ENCODE measurements around the gene GCFC2. TPM values are rescaled to one million over a fixed set of nuclear protein-coding genes. Genes with fewer than 3 reads are reported as not detected.

The GCFC2 gene
- total RNA-seq (2022) = 22.5 and 26.4 TPM in 2 replicates
- Bru-seq, nascent RNA = percentile 78 among the genes with signal in this experiment
- BruChase-seq, experiment 1, labeled RNA remaining after a 2-hour chase = percentile 76 among the genes with signal in this experiment
- percentile 72 among the genes with signal in this experiment for BruChase-seq, experiment 2, labeled RNA remaining after a 6-hour chase
- long read RNA-seq, full-length matches to known transcripts = 34 of 84 reads
- long read RNA-seq, partial matches to known transcripts = 4 of 84 reads
- long read RNA-seq, other reads (novel, unspliced or antisense) = 46 of 84 reads

DNA sequence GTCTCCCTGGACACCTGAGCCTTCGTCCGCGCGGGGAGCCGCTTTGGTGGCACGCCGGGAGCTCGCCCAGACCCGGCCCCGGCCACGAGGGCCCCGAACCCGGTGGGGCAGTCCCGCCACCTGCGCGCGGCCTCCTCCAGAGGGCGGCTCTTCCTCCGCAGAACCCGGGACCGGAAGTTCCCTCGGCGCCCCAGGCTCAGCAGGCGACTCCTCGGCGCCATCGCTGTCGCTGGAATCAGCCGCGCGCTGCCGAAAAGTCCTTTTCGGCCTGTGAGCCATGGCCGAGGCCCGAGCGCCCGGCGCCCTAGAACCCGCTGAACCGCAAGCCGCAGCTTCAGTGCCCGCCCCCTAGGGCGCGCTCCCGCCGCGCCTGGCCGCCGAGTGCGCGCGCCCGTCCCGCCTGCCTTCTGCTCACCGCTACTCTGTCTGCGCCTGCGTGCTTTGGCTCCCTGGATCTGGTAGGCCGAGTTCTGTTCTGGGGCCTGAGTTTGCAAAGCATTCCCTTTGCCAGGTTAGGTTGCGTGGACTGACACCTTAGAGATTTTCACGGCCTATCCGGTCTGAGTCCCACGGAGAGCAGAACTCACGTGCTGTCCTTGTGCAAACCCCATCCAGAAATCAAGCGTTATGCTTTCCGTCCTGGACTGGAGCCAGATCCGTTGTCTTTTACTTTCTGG lies at the start of gene GCFC2:
Gene GCFC2, minus strand, starts transcription at position 339 of the 677 bp plus-strand sequence. Its CDS starts 60 bp downstream, at position 279.
- TF ChIP-seq, protein P1, sequence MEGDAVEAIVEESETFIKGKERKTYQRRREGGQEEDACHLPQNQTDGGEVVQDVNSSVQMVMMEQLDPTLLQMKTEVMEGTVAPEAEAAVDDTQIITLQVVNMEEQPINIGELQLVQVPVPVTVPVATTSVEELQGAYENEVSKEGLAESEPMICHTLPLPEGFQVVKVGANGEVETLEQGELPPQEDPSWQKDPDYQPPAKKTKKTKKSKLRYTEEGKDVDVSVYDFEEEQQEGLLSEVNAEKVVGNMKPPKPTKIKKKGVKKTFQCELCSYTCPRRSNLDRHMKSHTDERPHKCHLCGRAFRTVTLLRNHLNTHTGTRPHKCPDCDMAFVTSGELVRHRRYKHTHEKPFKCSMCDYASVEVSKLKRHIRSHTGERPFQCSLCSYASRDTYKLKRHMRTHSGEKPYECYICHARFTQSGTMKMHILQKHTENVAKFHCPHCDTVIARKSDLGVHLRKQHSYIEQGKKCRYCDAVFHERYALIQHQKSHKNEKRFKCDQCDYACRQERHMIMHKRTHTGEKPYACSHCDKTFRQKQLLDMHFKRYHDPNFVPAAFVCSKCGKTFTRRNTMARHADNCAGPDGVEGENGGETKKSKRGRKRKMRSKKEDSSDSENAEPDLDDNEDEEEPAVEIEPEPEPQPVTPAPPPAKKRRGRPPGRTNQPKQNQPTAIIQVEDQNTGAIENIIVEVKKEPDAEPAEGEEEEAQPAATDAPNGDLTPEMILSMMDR (IDR thresholded peaks at IDR 0.05; ENCODE audit: insufficient read depth in 1 of 2, low read depth in 1 of 2, low read length in 1 of 2, severe bottlenecking in 1 of 2, unreplicated experiment in 1 of 2) = peak; percentile 28 to 43
- Histone ChIP-seq H3K4me3 (ENCODE audit: low read depth, low read length) (peak within 1 kb of the TSS; percentile 69), H3K4me1 (peaks cover 7% of the 10 kb centered on the region; the same call in 1 of the 2 replicates), H3K9me3 (no peaks in the 10 kb centered on the region), H3K27me3 (replicated peaks; ENCODE audit: control insufficient read depth, insufficient read depth, low read length) (no peaks in the 10 kb centered on the region), H3K36me3 (ENCODE audit: control insufficient read depth, insufficient read depth, low read length) (no peaks in the 10 kb centered on the region)
- DNase-seq = peak; percentile 88 to 93
- Mint-ChIP-seq H3K9me3 (ENCODE audit: unreplicated experiment) (no peaks in the 10 kb centered on the region), H3K4me3 (ENCODE audit: unreplicated experiment) (peak within 1 kb of the TSS; percentile 74), H3K36me3 (ENCODE audit: insufficient read depth, unreplicated experiment) (peaks cover 9% of the 10 kb centered on the region), H3K27me3 (ENCODE audit: insufficient read depth, unreplicated experiment) (peaks cover 6% of the 10 kb centered on the region), H3K27ac (ENCODE audit: unreplicated experiment) (peak within 1 kb of the TSS; percentile 94), H3K4me1 (ENCODE audit: low read depth, unreplicated experiment) (peaks cover 15% of the 10 kb centered on the region)
- POLR2A ChIA-PET = interaction anchor here (0.8 to 1.2 kb wide), 2 partner anchors 11 to 64 kb away, joined by 3 to 4 read pairs; partner anchors contain the start of gene MRPL19
- BruUV-seq (replicated peaks) = no TSS peak
- CTCF ChIA-PET = interaction anchor here (1.2 to 1.7 kb wide), 3 partner anchors 19 to 83 kb away, joined by 4 to 7 read pairs (median 6); no protein-coding TSS in a partner anchor
- intact Hi-C loops (cut with micrococcal nuclease; ENCODE audit: unreplicated experiment) = loop anchor here (2.0 kb wide), 1 partner anchor 64 kb away; the partner anchor contains the start of gene MRPL19

DNA sequence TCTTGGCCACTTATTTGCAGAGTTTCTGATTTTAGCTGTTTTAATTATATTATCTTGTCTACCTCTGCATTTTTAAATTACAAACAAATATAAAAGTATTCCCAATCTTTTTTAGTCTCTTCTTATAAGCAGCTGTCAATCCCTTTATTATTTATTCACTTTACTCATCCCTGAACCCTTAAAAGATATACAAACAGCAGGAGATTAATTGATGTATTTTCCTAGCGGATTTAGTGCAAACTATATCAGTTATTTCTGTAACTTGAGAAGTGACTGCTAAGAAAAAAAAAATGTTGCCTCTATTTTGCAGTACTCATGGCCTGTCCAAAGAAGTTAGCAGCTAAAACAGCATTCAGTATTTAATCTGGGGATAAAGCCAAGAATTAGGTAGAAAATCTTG lies 42.1 kb upstream of the GCFC2 start:
- CTCF ChIA-PET = no interaction called here
- POLR2A ChIA-PET = no interaction called here
- Mint-ChIP-seq H3K36me3 (ENCODE audit: insufficient read depth, unreplicated experiment) (no peaks in the 10 kb centered on the region), H3K4me1 (ENCODE audit: low read depth, unreplicated experiment) (no peaks in the 10 kb centered on the region), H3K9me3 (ENCODE audit: unreplicated experiment) (no peaks in the 10 kb centered on the region), H3K27ac (ENCODE audit: unreplicated experiment) (no peak overlapping the region), H3K27me3 (ENCODE audit: insufficient read depth, unreplicated experiment) (peaks cover 23% of the 10 kb centered on the region), H3K4me3 (ENCODE audit: unreplicated experiment) (no peak overlapping the region)
- H3K9me3 ChIP-seq = no peaks in the 10 kb centered on the region
- H3K27me3 ChIP-seq (replicated peaks; ENCODE audit: control insufficient read depth, insufficient read depth, low read length) = no peaks in the 10 kb centered on the region; the same call in 1 of the 2 replicates
- DNase-seq = no peak
- no peaks in the 10 kb centered on the region for H3K4me1 ChIP-seq
- no TSS peak for BruUV-seq (replicated peaks)
- H3K4me3 ChIP-seq (ENCODE audit: low read depth, low read length) = no peak overlapping the region
- no peaks in the 10 kb centered on the region for H3K36me3 ChIP-seq (ENCODE audit: control insufficient read depth, insufficient read depth, low read length)
- intact Hi-C loops (cut with micrococcal nuclease; ENCODE audit: unreplicated experiment) = no loop called here
- TF ChIP-seq, protein P1 (IDR thresholded peaks at IDR 0.05; ENCODE audit: insufficient read depth in 1 of 2, low read depth in 1 of 2, low read length in 1 of 2, severe bottlenecking in 1 of 2, unreplicated experiment in 1 of 2) = no peak

DNA sequence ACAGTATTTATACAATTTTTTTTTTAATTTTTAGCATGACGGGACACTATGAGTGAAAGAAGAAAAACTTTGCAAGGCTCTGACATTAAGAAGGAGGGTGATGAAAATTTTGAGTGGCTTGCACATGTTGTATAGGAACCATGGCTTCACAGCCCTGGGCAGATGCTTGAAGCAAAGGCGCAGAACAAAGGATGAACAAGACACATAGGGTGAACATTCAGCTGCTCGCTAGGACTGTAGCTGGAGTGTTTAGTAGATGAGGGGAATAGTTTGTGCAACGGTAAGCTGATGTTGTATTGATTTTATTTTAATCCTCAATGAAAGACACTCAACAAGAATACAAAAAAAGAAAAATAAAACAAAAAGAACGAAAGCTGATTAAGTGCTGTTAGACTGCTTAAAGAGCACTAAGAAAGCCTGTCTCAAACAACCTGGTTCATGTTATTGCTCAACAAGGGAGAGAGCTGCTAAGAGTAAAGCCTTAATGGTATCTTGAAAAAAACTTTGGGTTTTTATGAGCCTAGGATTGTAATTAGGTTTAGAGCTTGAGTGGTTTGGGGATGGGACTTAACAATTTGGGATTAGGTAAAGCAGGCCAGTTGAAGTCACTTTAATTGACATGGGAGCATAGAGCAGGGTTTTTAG lies 41.2 kb upstream of the GCFC2 start:
- Mint-ChIP-seq H3K27me3 (ENCODE audit: insufficient read depth, unreplicated experiment) (peaks cover 23% of the 10 kb centered on the region), H3K4me1 (ENCODE audit: low read depth, unreplicated experiment) (no peaks in the 10 kb centered on the region), H3K4me3 (ENCODE audit: unreplicated experiment) (no peak overlapping the region), H3K9me3 (ENCODE audit: unreplicated experiment) (no peaks in the 10 kb centered on the region), H3K36me3 (ENCODE audit: insufficient read depth, unreplicated experiment) (no peaks in the 10 kb centered on the region), H3K27ac (ENCODE audit: unreplicated experiment) (no peak overlapping the region)
- Histone ChIP-seq H3K4me1 (no peaks in the 10 kb centered on the region), H3K9me3 (no peaks in the 10 kb centered on the region), H3K36me3 (ENCODE audit: control insufficient read depth, insufficient read depth, low read length) (no peaks in the 10 kb centered on the region), H3K4me3 (ENCODE audit: low read depth, low read length) (no peak overlapping the region), H3K27me3 (replicated peaks; ENCODE audit: control insufficient read depth, insufficient read depth, low read length) (no peaks in the 10 kb centered on the region; the same call in 1 of the 2 replicates)
- no TSS peak for BruUV-seq (replicated peaks)
- intact Hi-C loops (cut with micrococcal nuclease; ENCODE audit: unreplicated experiment) = no loop called here
- no peak for DNase-seq
- ChIA-PET POLR2A (no interaction called here), CTCF (no interaction called here)
- TF ChIP-seq, protein P1 (IDR thresholded peaks at IDR 0.05; ENCODE audit: insufficient read depth in 1 of 2, low read depth in 1 of 2, low read length in 1 of 2, severe bottlenecking in 1 of 2, unreplicated experiment in 1 of 2) = no peak
